ENCODE data around the gene GNAZ. TPM values are rescaled to one million over a fixed set of nuclear protein-coding genes. Genes with fewer than 3 reads are reported as not detected.

Gene GNAZ
- total and polyA plus RNA-seq, 2 of the 8 experiments (the other 6 are each of a cell fraction or from before 2014, with no cell fraction given) = 6.6 to 9.6 TPM

DNA sequence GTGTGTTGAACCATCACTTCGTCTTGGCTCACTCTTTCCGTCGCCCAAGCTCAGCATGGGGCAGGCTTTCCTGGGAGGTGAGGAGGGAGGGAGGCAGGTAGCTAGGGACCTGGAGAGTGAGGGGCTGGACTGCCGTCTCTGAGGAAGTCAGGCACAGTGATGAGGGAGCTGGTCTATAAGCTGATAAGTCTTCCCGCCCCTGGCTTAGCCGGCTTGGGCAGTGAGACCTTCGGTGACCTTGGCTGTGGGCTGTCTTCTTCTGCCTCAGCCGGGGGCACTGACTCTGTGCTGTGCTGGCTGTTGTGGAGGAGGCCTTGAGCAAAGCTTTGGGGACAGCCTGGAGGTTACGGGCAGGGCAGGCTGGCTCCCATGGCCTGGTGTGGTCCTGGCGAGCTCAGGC lies 18.7 kb downstream of the GNAZ start (continued):
- no peak for TF ChIP-seq BRCA1 (IDR thresholded peaks at IDR 0.05; ENCODE audit: low read depth, low read length)
- no peak for TF ChIP-seq CREB1 (IDR thresholded peaks at IDR 0.05)
- no peak for TF ChIP-seq CBX8 (IDR thresholded peaks at IDR 0.05; ENCODE audit: borderline replicate concordance, low read depth, low read length)
- TF ChIP-seq PHF8 (conservative IDR thresholded peaks at IDR 0.05; ENCODE audit: low read depth, low read length) = no peak
- no peak for TF ChIP-seq SIN3A (conservative IDR thresholded peaks at IDR 0.05 in 1 of 2, IDR thresholded peaks at IDR 0.05 in 1 of 2; ENCODE audit: low read depth in 1 of 2, low read length in 2 of 2)
- TF ChIP-seq POLR2A (IDR thresholded peaks at IDR 0.05; ENCODE audit: control extremely low read depth in 1 of 2, low read depth in 2 of 2, low read length in 2 of 2) = no peak
- no peak for TF ChIP-seq TBP (IDR thresholded peaks at IDR 0.05; ENCODE audit: low read depth, low read length)
